DOHH2 (cell line): Measurements from ENCODE around the gene DOCK8.

ENCODE experiments used
- EZH2phosphoT487 ChIP-seq: fragments of 200-600 bp; sonication (generic); IDR thresholded peaks from 2 replicates; pipeline ENCODE4 v1.6.1; 2017; ENCODE audit warnings: borderline replicate concordance, mild to moderate bottlenecking, antibody characterized with exemption, low read length, moderate library complexity, mixed read lengths
- TF ChIP-seq, protein P1 (sequence below): fragments of 200-600 bp; sonication (generic); IDR thresholded peaks from one replicate; pipeline ENCODE4 v1.5.1; 2014; ENCODE audit warnings: antibody characterized with exemption, mild to moderate bottlenecking, low read depth, low read length; ENCODE audit not compliant: poor library complexity, severe bottlenecking

DNA sequence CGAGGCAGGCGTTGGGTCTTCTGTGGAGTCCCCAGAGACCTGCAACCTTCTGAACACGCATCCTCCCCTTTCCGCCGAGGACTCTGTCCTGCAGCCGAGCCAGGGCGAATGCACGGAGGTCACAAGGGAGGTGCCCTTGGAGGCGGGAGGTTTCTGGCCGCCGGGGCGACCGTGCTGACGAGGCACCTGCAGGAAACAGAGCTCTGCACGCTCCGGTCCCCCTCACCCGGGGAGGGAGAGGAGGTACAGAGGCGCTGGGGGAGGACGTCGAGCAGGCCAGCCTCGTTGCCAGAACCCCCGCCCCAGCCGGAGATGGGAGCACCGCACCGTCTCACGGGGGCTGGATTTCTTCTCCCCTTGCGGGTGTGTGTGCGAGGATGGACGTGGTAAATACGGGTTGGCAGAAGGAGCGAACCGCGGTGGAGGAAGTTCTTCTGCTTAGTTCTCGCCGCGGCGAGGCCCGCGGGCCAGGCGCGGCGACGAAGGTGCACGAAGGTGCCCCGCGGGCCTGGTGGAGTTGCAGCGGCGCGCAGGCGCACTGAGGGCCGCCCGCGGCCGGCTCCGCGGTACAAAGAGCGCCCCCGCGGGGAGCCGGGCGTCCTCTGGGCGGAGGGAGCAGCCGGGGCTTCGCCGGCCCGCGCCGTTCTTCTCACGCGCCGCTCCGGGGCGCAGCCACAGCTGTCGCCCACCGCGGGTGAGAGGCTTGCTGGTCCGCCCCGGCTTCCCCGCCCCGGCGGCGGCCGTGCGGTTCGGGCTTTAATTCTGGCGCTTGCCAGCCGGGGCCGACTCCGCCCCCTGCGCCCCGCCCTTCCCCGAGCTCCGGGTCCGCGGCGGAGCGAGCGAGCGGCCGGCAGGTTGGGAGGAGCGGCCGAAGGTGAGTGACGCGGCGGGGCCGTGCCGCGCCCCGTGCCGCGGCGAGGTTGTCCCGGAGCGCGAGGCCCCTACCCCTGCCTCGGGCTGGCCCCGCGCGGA is 289.5 kb downstream of the DOCK8 start, which contains the start of gene KANK1:
- TF ChIP-seq, protein P1, sequence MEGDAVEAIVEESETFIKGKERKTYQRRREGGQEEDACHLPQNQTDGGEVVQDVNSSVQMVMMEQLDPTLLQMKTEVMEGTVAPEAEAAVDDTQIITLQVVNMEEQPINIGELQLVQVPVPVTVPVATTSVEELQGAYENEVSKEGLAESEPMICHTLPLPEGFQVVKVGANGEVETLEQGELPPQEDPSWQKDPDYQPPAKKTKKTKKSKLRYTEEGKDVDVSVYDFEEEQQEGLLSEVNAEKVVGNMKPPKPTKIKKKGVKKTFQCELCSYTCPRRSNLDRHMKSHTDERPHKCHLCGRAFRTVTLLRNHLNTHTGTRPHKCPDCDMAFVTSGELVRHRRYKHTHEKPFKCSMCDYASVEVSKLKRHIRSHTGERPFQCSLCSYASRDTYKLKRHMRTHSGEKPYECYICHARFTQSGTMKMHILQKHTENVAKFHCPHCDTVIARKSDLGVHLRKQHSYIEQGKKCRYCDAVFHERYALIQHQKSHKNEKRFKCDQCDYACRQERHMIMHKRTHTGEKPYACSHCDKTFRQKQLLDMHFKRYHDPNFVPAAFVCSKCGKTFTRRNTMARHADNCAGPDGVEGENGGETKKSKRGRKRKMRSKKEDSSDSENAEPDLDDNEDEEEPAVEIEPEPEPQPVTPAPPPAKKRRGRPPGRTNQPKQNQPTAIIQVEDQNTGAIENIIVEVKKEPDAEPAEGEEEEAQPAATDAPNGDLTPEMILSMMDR, result peak; percentile 65
- no peak for TF ChIP-seq EZH2phosphoT487
